HG03159 (cell line): ENCODE data around the gene MFAP4.

Experiments
- ATAC-seq: cut with Tn5 transposase; IDR thresholded peaks from one replicate; pipeline ENCODE4 v1.9.1; 2021; ENCODE audit warnings: mild to moderate bottlenecking, moderate library complexity; ENCODE audit not compliant: unreplicated experiment

The MFAP4 gene

DNA sequence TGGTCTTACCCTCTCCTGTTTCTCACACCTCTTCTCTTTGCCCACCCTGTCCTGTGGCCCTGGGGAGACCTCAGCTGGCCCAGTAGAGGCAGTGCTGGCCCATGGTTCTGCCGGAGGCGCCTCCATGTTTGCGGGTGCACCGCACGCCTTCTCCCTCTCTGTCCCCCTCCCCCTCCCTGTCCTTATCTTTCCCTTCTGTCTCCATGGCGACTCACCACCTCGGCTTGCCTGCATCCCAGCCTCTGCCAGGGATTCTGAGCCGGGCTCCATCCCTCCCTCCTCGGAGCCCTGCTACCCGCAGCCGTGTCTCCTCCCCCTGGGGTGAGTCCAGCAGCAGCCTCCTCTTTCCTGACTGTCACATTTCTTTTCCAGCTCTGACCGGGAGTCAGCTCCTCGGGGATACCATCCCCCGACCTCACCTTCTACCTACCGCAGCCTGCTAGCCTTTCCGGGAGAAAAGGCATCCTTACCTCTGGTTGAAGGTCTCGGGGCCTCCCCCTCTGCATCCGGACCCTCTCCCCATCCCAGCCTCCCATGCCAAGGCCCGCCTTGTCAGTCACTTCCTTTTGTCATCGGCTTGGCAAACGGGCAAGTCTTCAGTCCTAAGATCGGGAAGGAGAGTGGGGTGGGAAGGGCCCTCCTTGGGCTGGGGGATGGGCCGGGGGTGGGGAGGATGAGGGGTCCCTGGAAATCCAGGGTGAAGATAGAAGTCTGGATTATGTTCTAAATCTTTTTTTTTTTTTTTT lies 24.1 kb upstream of the MFAP4 start, which contains the start of gene RNF112:
Gene RNF112 (plus strand): TSS at position 358 of the 746 bp plus-strand sequence. CDS start 177 bp downstream, at position 535.
- no peak for ATAC-seq

- no peak for ATAC-seq
Observed at GRCh38 chr17:19410091-19410490, 23.1 kb upstream of the MFAP4 start.

GRCh38 chr17:19409509-19409908 lies 22.5 kb upstream of the MFAP4 start:
- ATAC-seq, result no peak

- ATAC-seq, result no peak
Observed at GRCh38 chr17:19409066-19409465, 22.1 kb upstream of the MFAP4 start.

GRCh38 chr17:19408346-19408710 lies 21.3 kb upstream of the MFAP4 start:
- ATAC-seq, result no peak

- ATAC-seq, result no peak
Observed at GRCh38 chr17:19407601-19408345, 20.8 kb upstream of the MFAP4 start.

DNA sequence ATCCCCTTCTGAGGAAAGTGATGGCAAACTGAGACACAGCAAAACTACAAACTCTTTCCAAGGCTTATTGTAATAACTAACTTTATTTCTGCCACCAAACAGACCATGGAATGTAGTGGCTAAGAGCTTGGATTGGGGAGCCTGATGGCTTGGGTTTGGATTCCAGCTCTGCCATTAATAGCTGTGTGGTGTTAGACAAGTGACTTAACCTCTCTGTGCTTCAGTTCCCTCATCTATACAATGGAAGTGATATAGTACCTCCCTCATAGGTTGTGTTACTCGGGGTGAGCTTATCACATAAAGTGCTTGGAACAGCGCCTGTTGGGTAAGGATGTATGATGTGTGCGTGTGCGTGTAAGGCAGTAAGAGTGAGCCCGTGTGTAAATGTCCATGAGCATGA lies 18.1 kb upstream of the MFAP4 start:
- no peak for ATAC-seq

- ATAC-seq, result no peak
Observed at GRCh38 chr17:19404264-19404663, 17.3 kb upstream of the MFAP4 start.

- no peak for ATAC-seq
Observed at GRCh38 chr17:19403021-19403420, 16.0 kb upstream of the MFAP4 start.

- ATAC-seq, result no peak
Observed at GRCh38 chr17:19402171-19402570, 15.2 kb upstream of the MFAP4 start.

GRCh38 chr17:19401321-19402010 lies 14.5 kb upstream of the MFAP4 start:
- ATAC-seq, result no peak

DNA sequence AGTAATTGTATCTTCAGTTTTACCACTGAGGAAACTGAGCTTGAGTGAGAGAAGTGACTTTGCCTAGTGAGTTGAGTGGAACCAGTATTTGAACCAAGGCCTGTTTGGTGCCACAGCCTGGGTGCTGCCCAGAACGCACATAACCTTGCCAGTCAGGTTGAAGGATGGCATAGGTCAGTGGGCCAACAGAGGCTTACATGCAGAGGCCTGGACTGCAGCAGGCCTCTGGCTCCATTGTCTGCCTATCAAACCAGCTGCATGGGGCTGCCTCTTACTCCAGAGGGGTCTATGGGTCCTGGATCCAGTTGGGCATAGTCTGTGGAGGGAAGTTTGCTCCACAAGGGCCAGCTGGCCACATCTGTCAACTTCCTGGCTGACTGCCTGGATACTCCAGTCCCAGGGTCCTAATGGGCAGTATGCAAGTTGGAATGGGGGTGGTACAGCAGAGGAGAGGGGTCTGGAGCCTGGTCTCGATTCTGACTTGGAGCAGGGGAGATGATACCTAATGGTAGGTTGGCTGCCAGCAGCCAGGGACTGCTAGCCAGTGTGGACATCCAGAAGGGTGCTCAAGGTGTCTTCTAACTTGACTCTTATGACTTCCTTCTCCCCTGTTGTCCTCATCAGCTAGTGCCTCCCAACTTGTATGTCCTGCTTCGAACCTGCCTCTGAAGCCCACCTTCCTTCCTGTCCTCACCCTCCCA lies 12.9 kb upstream of the MFAP4 start:
- ATAC-seq, result no peak

DNA sequence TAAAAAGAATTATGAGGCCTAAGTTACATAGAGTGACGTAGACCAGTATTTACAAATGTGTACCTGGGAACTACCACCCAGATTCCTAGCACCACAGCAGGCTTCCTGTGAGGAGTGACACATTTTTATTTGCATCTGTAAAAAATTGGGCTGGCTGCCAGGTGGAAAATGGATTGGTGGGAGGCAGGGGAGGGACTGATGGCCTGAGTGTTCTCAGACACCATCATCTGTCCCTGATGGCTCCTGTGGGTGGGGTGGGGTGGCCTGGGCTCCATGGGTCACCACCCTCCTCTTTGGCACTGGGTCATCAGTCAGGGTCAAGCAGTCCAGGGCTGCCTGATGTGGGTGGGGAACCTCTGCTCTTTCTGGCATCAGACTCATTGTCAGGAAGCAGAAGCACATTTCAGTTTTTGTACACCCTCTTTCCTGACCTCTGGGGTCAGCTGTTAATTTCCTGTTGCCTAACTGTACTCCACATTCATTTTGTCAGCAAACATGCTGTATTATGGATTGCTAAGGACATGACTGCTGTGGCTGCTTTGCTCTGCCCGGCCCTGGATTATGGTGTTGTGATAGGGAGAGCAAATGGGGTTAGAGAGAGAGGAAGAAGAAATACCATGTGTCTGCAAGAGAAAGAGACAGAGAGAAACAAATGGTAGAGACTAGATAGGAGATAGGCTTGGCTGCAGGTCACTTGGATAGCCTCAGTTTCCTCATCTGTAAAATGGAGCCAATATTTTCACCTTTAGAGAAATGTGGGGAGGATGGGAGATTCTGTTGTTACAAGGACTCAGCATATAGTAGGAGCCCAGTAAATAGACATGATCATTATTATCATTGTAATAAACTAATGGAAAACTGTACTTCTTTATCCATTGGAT lies 11.6 kb upstream of the MFAP4 start:
- no peak for ATAC-seq

DNA sequence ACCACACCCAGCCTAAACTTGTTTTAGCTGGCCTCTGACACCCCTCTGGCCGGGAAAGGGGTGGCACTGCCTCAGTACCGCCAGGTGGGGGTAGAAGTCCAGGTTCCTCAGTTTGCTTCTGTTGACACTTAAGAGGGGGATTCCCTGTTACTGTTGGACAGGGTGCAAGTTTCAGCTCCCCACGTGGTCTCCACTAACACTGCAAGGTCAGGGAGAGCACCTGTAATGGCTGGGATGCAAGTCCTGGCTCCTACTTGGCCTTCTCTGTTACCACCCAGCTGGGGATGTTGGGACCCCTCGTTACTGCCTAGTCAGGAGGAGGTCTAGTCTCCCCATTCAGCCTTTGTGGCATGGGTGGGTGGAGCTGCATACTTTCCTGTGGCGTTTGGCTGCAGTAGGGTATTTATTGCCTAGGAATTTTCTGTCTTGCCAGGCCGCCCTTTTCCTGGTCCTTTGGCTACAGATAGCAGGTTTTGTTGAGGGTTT lies 10.6 kb upstream of the MFAP4 start:
- ATAC-seq, result no peak

DNA sequence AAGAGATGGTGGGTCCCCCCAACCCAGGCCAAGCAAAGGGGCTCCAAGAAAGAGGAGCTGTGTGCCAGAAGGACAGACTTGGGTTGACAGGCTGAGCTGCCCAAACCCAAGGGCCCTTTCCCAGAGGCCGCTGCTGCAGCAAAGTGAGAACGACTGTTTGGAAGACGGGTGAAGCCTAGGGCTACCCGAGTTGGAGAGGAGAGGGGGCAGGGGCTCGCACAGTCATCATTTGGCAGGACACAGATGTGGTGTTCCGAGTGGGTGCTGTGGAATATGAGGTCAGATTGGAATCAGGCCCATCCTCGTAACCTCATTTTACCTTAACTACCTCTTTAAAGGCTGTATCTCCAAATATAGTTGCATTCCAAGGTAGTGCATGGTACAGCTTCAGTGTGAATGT lies 5.3 kb upstream of the MFAP4 start:
- no peak for ATAC-seq

DNA sequence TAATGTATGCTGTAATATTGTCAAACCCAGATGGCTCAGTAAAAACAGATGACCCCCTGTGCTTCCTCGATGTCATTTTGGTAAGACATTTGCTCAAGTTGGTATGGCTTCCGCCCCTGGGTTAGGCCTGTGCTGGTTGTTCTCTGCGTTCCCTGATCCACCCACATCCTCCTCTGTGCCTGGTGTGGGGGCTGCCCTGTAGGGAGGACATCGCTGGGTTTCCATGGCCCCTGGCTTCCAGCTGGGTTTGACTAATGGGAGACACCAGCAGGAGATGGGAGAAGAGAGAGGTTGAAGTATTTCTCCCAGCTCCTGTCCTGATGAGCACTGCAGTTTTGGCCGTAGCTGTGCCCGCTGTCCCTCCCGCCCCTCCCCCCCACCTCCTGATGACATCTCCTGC lies 4.4 kb upstream of the MFAP4 start:
- no peak for ATAC-seq

GRCh38 chr17:19390951-19391350 lies 4.0 kb upstream of the MFAP4 start:
- ATAC-seq, result no peak

GRCh38 chr17:19388791-19389785 lies 2.1 kb upstream of the MFAP4 start:
- ATAC-seq, result no peak
